Transverse colon (tissue), 4 donors: ENCODE data around the gene WASHC3. TPM values are rescaled to one million over a fixed set of nuclear protein-coding genes. Genes with fewer than 3 reads are reported as not detected.
A peak's percentile ranks its signal among the peaks of the same experiment; 100 is the strongest.
"Not testable (repeated sequence)": the region's sequence is repeated elsewhere in the genome, so short reads cannot be mapped to it uniquely, and the experiment has no call there.

Experiments used
- DNase-seq: peaks from one replicate; pipeline ENCODE4 v3.0.0-alpha.2; 2019
- H3K27ac ChIP-seq, 4 donors: fragments of 200-600 bp; sonication (generic); 2 replicates each; pipeline ENCODE4 v1.5.1; 2016 to 2018; ENCODE audit warnings: inconsistent platforms in 4 of 4
- H3K27me3 ChIP-seq: fragments of 200-600 bp; sonication (generic); 2 replicates; pipeline ENCODE4 v1.5.1; 2017; ENCODE audit warnings: inconsistent platforms
- H3K36me3 ChIP-seq, 4 donors: fragments of 200-600 bp; sonication (generic); 2 replicates each; pipeline ENCODE4 v1.5.1; 2017 to 2019; ENCODE audit warnings: inconsistent platforms in 4 of 4
- H3K4me1 ChIP-seq, 4 donors: fragments of 200-600 bp; sonication (generic); 2 replicates each; pipeline ENCODE4 v1.5.1; 2017 to 2020; ENCODE audit warnings: inconsistent platforms in 4 of 4
- H3K4me3 ChIP-seq, 4 donors: fragments of 200-600 bp; sonication (generic); 1 replicate in 1 of 4; 2 replicates in 3 of 4; pipeline versions ENCODE4 v1.5.1 to v1.6.1; 2017 to 2019; ENCODE audit warnings: inconsistent platforms in 4 of 4
- H3K9me3 ChIP-seq, 2 donors: fragments of 200-600 bp; sonication (generic); 2 replicates each; pipeline ENCODE4 v1.5.1; 2017 to 2019; ENCODE audit warnings: inconsistent platforms in 2 of 2
- CTCF ChIP-seq, 5 experiments: fragments of 200-600 bp in 3 of 5; fragments of 450-650 bp in 2 of 5; sonication (generic) in 3 of 5; IDR thresholded peaks; 1 replicate in 2 of 5; 2 replicates in 3 of 5; pipeline ENCODE4 v1.5.1; 2016 to 2017; ENCODE audit warnings: antibody characterized with exemption in 5 of 5, inconsistent platforms in 3 of 5, mild to moderate bottlenecking in 2 of 5, moderate library complexity in 1 of 5
- EP300 ChIP-seq: sonication (generic); formaldehyde crosslinking; IDR thresholded peaks from one replicate; pipeline ENCODE4 v1.6.1; 2017; ENCODE audit warnings: antibody characterized with exemption, low read depth
- POLR2A ChIP-seq: fragments of 450-650 bp; IDR thresholded peaks from one replicate; pipeline ENCODE4 v1.6.1; 2016; ENCODE audit warnings: antibody characterized with exemption, mild to moderate bottlenecking, moderate library complexity
- POLR2AphosphoS5 ChIP-seq, 3 donors: sonication (generic); formaldehyde crosslinking; IDR thresholded peaks; one replicate each; pipeline ENCODE4 v1.6.1; 2016; ENCODE audit warnings: antibody characterized with exemption in 3 of 3
- WGBS, 2 donors: methylation state at CpG; one replicate each; pipeline ENCODE4 v1.1.5; 2018; ENCODE audit warnings: low coverage in 1 of 2; 5-methylcytosine and 5-hydroxymethylcytosine counted together
- in situ Hi-C, 4 donors: fragments of 200-750 bp; cut with MboI; loops; one replicate each; pipeline versions ENCODE4 v1.15.0 to v1.15.1; 2017; ENCODE audit warnings: low sequenced_read_pairs in 3 of 4, low pct_ligation_motif_present in 1 of 4, low pct_unique_long_range_greater_than_20kb in 1 of 4
- intact Hi-C: fragments of 100-400 bp; cut with DNase I; formaldehyde crosslinking; loops from one replicate; pipeline ENCODE4 v1.15.1; 2023; ENCODE audit warnings: low total_unique reads
- total RNA-seq, 4 donors: library from RNA; depleted of rRNA; stranded (reverse); fragments of >200 nt; gene quantifications; one replicate each; pipeline ENCODE4 v1.1.0, GENCODE V29; 2016

WASHC3 gene
- total RNA-seq, 4 donors from 2014 or later, result 18.7 to 78.6 (median 52.3) TPM

- in situ Hi-C loops, result no loop called here
- peaks cover 0 to 12% (median 0%) of the 10 kb centered on the region in 4 donors for H3K36me3 ChIP-seq
- H3K27ac ChIP-seq, result peak overlapping the region in 2 of 4 donors; percentile 4 to 11
- no peak for TF ChIP-seq EP300
- no peak for TF ChIP-seq CTCF (IDR thresholded peaks at IDR 0.05)
- no peak for TF ChIP-seq POLR2A
- TF ChIP-seq POLR2AphosphoS5 (IDR thresholded peaks at IDR 0.05), result no peak
- no peaks in the 10 kb centered on the region for H3K9me3 ChIP-seq
- DNase-seq, result no peak
- no peaks in the 10 kb centered on the region for H3K27me3 ChIP-seq
- H3K4me1 ChIP-seq, result peaks cover 4 to 38% (median 11%) of the 10 kb centered on the region in 4 donors
- 63 to 84% methylated on average over 2 of the region's 2 CpGs for WGBS, 2 donors
- intact Hi-C loops, result no loop called here
- no peak overlapping the region for H3K4me3 ChIP-seq
These were observed 40.1 kb downstream of the WASHC3 start for GRCh38 chr12:102021540-102022246.

GRCh38 chr12:102018607-102019006 is 43.2 kb downstream of the WASHC3 start:
- H3K36me3 ChIP-seq, result peaks cover 0 to 12% (median 1%) of the 10 kb centered on the region in 4 donors

GRCh38 chr12:102016472-102016871 is 45.3 kb downstream of the WASHC3 start:
- WGBS, 2 donors, result 63% methylated on average over 1 of the region's 1 CpG; no CpG with 5 or more reads in 1 of the 2 donors
- H3K27me3 ChIP-seq, result no peaks in the 10 kb centered on the region

More at GRCh38 chr12:102018607-102019006, 43.2 kb downstream of the WASHC3 start:
- H3K4me1 ChIP-seq, result peaks cover 0 to 30% (median 11%) of the 10 kb centered on the region in 4 donors
- intact Hi-C loops, H3K9me3 ChIP-seq, DNase-seq, H3K27ac ChIP-seq, H3K27me3 ChIP-seq, in situ Hi-C loops, H3K4me3 ChIP-seq: not testable (repeated sequence)
- 95 to 96% methylated on average over 4 to 5 of the region's 5 CpGs for WGBS, 2 donors

GRCh38 chr12:102010265-102010994 is 51.4 kb downstream of the WASHC3 start:
- WGBS, 2 donors, result 72 to 74% methylated on average over 8 of the region's 8 CpGs
- peak; percentile 16 for DNase-seq
- intact Hi-C loops (no loop called here), in situ Hi-C loops (no loop called here)
- Histone ChIP-seq H3K36me3 (peaks cover 0 to 3% (median 0%) of the 10 kb centered on the region in 4 donors), H3K27me3 (no peaks in the 10 kb centered on the region), H3K4me1 (no peaks in the 10 kb centered on the region), H3K4me3 (no peak overlapping the region), H3K9me3 (no peaks in the 10 kb centered on the region), H3K27ac (peak overlapping the region in 1 of 4 donors; percentile 5)
- TF ChIP-seq POLR2AphosphoS5 (IDR thresholded peaks at IDR 0.05), result no peak
- no peak for TF ChIP-seq POLR2A
- TF ChIP-seq CTCF (IDR thresholded peaks at IDR 0.05), result no peak
- TF ChIP-seq EP300, result no peak

More at GRCh38 chr12:102016472-102016871, 45.3 kb downstream of the WASHC3 start:
- DNase-seq, result no peak
- peaks cover 0 to 13% (median 2%) of the 10 kb centered on the region in 4 donors for H3K4me1 ChIP-seq
- H3K9me3 ChIP-seq, result no peaks in the 10 kb centered on the region
- H3K36me3 ChIP-seq, result peaks cover 0 to 8% (median 1%) of the 10 kb centered on the region in 4 donors
- intact Hi-C loops, result no loop called here
- no peak for TF ChIP-seq POLR2A
- TF ChIP-seq EP300, result no peak
- TF ChIP-seq POLR2AphosphoS5 (IDR thresholded peaks at IDR 0.05), result no peak
- no peak for TF ChIP-seq CTCF (IDR thresholded peaks at IDR 0.05)
- H3K27ac ChIP-seq, result no peak overlapping the region
- in situ Hi-C loops, result no loop called here
- H3K4me3 ChIP-seq, result no peak overlapping the region
